ENCODE measurements around the gene RAB19. TPM values are rescaled to one million over a fixed set of nuclear protein-coding genes. Genes with fewer than 3 reads are reported as not detected.

Gene RAB19
- total and polyA plus RNA-seq, 4 donors, result 0.17 to 0.84 TPM; not detected in 2

- Histone ChIP-seq H3K9me3 (ENCODE audit: control insufficient read depth in 4 of 4, low read length in 3 of 4) (no peaks in the 10 kb centered on the region), H3K27me3 (ENCODE audit: control insufficient read depth in 4 of 4, insufficient read depth in 4 of 4, low read length in 3 of 4) (no peaks in the 10 kb centered on the region), H3K9ac (ENCODE audit: low read depth in 1 of 2, low read length in 2 of 2) (no peak overlapping the region), H3K4me3 (ENCODE audit: low read depth in 1 of 3, low read length in 3 of 3) (no peak overlapping the region), H3K36me3 (ENCODE audit: control insufficient read depth in 4 of 4, insufficient read depth in 3 of 4, low read depth in 1 of 4, low read length in 3 of 4) (no peaks in the 10 kb centered on the region), H3K27ac (ENCODE audit: low read depth in 1 of 2, low read length in 2 of 2) (no peak overlapping the region), H3K4me1 (ENCODE audit: control insufficient read depth in 4 of 4, insufficient read depth in 4 of 4, low read length in 3 of 4) (no peaks in the 10 kb centered on the region)
- TF ChIP-seq CTCF (IDR thresholded peaks at IDR 0.05; ENCODE audit: low read depth, low read length, missing input control), result no peak
- no peak for TF ChIP-seq HNF4A (conservative IDR thresholded peaks at IDR 0.05)
- no peak for TF ChIP-seq YY1 (IDR thresholded peaks at IDR 0.05)
- TF ChIP-seq ZBTB33 (IDR thresholded peaks at IDR 0.05), result no peak
- TF ChIP-seq FOXA1 (IDR thresholded peaks at IDR 0.05), result no peak
- no peak for TF ChIP-seq SP1 (IDR thresholded peaks at IDR 0.05)
- no peak for TF ChIP-seq REST (IDR thresholded peaks at IDR 0.05)
- no peak for TF ChIP-seq MAX (IDR thresholded peaks at IDR 0.05)
- TF ChIP-seq FOXA2 (IDR thresholded peaks at IDR 0.05), result no peak
- TF ChIP-seq EGR1 (IDR thresholded peaks at IDR 0.05; ENCODE audit: low read depth in 2 of 2), result no peak
- no peak for TF ChIP-seq TAF1 (conservative IDR thresholded peaks at IDR 0.05)
- TF ChIP-seq JUND (IDR thresholded peaks at IDR 0.05), result no peak
- TF ChIP-seq RAD21 (IDR thresholded peaks at IDR 0.05), result no peak
- no peak for TF ChIP-seq NR2F2 (IDR thresholded peaks at IDR 0.05)
- no peak for TF ChIP-seq HNF4G (IDR thresholded peaks at IDR 0.05)
- 93% methylated on average over 4 of the region's 4 CpGs for WGBS
- no peak for DNase-seq (ENCODE audit: low spot score)
Observed at GRCh38 chr7:140418653-140419052, 14.8 kb downstream of the RAB19 start.

- no peaks in the 10 kb centered on the region for H3K36me3 ChIP-seq (ENCODE audit: control insufficient read depth in 4 of 4, insufficient read depth in 3 of 4, low read depth in 1 of 4, low read length in 3 of 4)
- WGBS, result 95% methylated on average over 2 of the region's 2 CpGs
- H3K27ac ChIP-seq (ENCODE audit: low read depth in 1 of 2, low read length in 2 of 2), result no peak overlapping the region
- no peak for DNase-seq (ENCODE audit: low spot score)
- no peak overlapping the region for H3K9ac ChIP-seq (ENCODE audit: low read depth in 1 of 2, low read length in 2 of 2)
- H3K9me3 ChIP-seq (ENCODE audit: control insufficient read depth in 4 of 4, low read length in 3 of 4), result no peaks in the 10 kb centered on the region
- H3K4me1 ChIP-seq (ENCODE audit: control insufficient read depth in 4 of 4, insufficient read depth in 4 of 4, low read length in 3 of 4), result no peaks in the 10 kb centered on the region
- no peak overlapping the region for H3K4me3 ChIP-seq (ENCODE audit: low read depth in 1 of 3, low read length in 3 of 3)
- TF ChIP-seq TAF1 (conservative IDR thresholded peaks at IDR 0.05) (no peak), FOXA2 (IDR thresholded peaks at IDR 0.05) (no peak), MAX (IDR thresholded peaks at IDR 0.05) (no peak), RXRA (IDR thresholded peaks at IDR 0.05) (no peak), SP1 (IDR thresholded peaks at IDR 0.05) (no peak), HNF4A (conservative IDR thresholded peaks at IDR 0.05) (no peak), NR2F2 (IDR thresholded peaks at IDR 0.05) (no peak)
- H3K27me3 ChIP-seq (ENCODE audit: control insufficient read depth in 4 of 4, insufficient read depth in 4 of 4, low read length in 3 of 4), result no peaks in the 10 kb centered on the region
Observed at GRCh38 chr7:140421521-140421920, 17.7 kb downstream of the RAB19 start.

All from liver (tissue), 9 donors.